ENCODE measurements around the gene GABBR2.

The GABBR2 gene

DNA sequence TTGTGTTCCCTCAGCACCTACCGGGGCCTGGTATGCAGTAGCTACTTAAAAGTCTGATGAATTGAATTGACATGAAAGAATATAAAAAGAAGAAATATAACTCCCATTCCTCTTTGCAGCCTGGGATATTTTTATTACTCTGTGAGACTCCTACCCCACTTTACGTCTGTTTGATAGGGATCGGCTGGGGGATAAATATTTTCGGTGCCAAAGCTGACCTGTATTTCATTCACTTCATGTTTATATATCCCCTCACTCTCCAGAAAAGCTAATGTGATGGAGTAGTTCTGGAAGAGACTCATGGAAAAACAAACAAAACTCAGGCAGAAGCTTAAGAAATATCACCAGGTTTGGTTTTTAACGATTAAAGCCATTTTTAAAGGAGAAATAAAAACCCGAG, 345.1 kb downstream of the GABBR2 start:
- DNase-seq, result no peak

DNA sequence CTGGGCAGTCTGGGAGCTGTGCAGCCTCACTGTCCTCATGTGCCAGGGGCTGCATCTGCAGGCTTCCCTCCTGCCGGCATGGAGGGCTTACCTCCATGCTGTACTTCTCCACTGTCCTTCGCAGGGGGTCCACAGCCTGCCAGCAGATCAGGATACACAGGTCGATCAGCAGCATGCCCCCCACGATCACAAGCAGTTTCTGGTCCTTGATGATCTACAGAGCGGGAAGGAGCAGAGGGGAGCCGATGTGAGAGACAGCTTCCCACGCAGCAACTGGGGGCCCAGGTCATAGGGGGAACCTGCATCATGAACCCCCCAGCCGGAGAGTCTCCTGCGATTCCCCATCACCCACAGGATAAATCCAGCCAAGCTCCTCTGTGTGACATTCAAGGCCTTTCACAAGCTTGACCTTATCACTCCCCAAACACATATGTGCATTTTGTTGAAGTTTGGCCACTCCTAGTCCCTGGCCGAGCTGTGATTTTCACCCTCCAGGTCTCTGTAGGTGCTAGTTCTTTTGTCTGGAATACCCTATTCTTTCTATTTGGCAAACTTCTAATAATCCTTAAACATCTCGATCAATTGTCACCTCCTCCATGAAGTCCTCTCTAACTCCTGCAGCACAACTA, 346.0 kb downstream of the GABBR2 start:
- DNase-seq, result no peak

DNA sequence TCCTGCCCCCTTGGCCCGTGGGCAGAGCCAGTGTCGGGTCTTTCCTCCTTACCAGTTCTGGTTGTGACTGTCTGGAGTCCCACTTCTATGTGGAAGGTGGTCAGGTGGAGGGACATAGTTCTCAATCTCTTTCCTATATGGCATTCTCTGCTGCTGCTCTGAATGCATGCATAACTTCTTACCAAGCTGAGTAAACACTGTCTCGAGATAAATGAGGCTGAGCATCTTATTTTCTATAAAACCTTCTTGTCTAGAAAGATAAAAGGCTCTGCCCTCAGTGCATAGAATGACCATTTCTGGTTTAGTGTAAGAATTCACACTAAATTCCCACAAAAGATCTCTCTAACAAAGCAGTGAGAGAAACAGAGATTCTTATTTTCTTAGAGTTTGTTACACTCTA, 347.1 kb downstream of the GABBR2 start:
- no peak for DNase-seq

DNA sequence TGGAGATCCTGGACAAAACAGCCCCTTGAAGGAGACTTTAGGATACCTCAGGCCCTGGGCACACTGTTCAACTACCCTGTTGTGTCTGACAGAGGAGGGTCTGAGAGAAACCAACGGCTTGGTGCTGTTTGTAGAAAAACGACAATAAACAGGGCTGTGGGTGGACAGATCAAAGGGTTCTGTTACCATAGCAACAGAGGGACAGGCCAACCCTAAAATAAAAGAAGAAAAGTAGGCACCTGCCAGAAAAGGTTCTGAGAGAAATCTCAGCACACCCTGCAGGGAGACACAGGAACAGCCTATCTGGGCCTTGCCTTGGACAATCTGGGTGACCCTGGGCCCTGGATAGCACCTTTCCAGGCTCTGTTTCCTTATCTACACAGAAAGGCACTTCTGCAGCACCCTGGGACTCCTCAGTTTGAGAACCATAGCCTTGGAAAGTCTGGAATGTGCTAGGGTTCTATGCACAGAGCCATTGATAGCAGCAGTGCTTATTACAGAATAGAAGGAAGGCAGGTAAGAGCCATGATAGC, 348.5 kb downstream of the GABBR2 start:
- no peak for DNase-seq

DNA sequence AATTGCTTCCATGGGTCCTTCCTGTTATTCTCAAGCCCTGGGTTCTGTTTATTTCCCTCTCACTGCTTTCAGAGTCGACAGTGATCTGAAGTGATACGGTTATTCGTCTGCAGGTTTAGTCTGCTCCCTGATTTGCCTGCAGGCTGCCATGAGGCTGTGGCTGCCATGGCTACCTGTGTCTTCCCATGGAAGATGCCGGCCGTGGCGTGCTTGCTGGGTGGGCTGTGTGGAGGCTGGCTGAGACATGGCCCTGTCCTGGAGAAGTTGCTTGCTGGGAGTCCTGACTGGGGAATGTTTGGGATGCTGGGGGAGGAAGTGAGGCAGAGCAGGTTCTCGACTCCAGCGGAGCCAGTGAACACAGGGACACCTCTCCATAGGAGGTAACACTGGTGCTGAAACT, 349.2 kb downstream of the GABBR2 start:
- no peak for DNase-seq

DNA sequence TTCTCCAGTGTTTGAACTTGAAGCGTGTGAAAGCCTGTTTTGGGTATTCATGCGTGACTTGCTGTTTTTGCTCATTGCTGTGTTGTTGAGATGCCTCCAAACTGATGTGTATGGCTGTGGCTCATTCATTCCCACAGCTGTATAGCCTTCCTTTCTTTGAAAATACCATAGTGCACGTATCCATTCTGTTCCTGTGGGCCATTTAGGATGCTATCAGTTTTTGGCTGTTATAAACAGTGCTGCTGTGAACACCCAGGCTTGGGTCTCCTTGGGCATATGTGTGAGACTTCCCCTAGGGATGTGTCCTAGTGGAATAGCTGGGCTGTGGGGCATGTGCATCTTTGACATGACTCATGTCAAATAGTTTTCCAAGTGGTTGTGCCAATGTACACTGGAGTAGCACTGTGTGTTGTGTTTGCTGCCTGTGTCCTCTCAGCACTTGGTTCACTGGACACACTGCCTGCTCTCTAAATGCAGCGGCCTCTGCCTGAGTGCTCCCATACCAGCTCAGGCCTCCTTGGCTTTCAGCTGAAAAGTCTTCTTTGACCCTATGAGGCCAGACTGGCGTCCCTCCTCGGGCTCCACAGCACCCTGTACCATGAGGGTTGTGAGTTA, 350.7 kb downstream of the GABBR2 start:
- DNase-seq, result no peak

DNA sequence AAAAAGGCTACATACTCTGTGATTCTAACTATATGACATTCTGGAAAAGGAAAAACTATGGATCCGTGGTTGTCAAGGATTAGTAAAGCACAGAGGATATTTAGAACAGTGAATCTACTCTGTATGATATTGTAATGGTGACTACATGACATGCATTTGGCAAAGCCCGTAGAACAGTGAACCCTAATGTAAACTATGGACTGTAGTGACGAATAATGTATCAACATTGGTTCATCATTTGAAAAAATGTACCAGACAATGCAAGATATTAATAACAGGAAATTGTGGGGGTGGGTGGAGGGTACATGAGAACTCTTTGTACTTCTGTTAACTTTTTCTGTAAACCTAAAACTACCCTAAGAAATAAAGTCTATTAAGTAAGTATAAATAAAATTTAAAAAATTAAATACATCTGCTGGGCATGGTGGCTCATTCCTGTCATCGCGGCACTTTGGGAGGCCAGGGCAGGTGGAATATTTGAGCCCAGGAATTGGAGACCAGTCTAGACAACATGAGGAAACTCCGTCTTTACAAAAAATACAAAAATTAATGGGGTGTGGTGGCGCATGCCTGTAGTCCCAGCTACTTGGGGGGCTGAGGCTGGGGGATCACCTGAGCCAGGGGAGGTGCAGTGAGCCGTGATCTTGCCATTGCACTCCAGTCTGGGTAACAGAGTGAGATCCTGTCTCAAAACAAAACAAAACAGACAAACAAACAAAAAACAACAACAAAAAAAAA, 351.6 kb downstream of the GABBR2 start:
- no peak for DNase-seq

DNA sequence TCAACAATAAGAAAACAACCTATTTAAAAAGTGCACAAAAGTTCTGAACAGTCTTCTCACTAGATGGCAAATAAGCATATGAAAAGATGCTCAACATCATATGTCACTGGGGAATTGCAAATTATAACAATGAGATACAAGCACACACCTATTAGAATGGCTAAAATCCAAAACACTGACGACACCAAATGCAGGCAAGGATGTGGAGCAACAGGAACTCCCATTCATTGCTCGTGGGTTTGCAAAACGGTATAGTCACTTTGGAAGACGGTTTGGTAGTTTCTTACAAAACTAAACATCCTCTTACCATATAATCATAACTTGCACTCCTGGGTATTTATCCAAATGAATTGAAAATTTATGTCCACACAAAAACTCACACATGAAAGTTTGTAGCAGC, 352.4 kb downstream of the GABBR2 start:
- DNase-seq, result no peak

DNA sequence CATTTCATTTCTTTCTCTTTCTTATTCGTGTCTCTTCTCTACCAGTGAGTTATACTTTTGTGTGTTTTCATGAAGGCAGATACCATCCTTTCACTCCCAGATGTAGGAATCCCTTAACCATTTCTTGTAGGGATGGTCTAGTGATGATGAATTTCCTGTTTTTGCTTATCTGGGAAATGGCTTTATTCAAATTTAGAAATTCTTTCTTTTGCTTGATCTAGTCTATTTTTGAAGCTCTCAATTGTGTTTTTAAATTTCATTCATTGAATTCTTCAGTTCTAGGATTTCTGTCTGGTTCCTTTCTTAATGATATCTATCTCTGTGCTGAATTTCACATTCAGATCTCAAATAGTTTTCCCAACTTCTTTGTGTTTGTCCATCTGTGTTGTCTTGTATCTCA, 357.4 kb downstream of the GABBR2 start:
- no peak for DNase-seq

DNA sequence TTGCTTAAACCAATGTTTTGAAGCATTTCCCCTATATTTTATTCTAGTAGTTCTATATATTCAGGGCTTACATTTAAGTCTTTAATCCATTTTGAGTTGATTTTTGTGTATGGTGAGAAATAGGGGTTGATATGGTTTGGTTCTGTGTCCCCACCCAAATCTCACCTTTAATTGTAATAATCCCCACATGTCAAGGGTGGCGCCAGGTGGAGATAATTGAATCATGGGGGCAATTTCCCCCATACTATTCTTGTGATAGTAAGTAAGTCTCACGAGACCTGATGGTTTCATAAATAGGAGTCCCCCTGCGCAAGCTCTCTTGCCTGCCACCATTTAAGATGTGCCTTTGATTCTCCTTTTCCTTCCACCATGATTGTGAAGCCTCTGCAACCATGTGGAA, 361.1 kb downstream of the GABBR2 start:
- no peak for DNase-seq

DNA sequence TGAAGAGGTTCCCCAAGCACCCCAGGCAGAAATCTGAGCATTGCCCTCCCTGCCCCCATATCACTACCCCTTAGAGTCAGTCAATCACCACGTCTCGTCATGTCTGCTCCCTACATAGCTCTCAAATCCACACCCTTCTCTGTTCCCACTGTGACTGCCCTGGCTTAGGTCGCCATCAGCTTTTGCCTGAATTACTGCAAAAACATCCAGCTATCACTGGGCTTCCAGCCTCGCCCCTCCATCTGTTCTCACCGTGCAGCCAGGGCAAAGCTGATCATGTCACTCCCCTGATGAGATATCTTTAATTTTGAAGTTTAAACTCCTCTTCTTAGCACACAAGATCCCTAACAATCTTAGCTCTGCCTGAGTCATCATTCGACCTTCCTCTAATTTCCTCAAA, 363.7 kb downstream of the GABBR2 start:
- peak in 1 of 2 experiments; percentile 2 for DNase-seq

DNA sequence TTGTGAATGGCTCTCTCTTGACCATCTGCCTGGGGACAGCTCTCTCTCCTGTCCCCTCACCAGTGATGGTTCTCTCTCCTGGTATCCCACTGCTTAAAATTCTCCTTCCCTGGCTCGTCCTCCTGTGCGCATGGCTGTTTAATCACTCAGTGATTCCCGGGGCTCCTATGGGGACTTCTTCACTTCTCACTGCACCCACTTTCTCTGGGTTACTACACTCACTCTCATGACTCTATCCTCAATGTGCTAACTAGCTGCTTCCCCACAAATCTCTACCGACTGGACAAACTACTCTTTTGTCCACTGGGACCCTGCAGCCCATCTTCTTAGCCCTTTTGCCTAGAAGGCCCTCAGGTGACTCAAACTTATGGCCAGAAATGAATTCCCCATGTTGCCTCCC, 364.2 kb downstream of the GABBR2 start:
- no peak for DNase-seq

DNA sequence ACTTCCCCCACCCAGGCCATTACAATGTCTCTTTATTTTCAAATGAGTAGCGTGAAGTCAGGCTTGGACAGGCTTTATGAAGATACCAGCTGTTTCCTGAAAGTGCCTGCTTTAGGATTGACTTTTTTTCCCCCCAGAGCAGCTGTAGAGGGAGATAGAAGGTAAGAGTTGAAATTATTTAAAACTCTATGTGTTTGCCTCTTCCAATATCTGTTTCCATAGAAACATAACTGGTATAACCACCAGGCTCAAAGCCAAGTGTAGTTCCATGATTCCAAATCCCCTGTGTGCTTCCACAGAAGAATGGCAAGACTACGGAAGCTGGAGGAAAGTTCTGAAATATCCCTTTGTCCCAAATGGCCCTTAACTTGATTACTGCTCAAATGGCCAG, 365.9 kb downstream of the GABBR2 start:
- no peak for DNase-seq

DNA sequence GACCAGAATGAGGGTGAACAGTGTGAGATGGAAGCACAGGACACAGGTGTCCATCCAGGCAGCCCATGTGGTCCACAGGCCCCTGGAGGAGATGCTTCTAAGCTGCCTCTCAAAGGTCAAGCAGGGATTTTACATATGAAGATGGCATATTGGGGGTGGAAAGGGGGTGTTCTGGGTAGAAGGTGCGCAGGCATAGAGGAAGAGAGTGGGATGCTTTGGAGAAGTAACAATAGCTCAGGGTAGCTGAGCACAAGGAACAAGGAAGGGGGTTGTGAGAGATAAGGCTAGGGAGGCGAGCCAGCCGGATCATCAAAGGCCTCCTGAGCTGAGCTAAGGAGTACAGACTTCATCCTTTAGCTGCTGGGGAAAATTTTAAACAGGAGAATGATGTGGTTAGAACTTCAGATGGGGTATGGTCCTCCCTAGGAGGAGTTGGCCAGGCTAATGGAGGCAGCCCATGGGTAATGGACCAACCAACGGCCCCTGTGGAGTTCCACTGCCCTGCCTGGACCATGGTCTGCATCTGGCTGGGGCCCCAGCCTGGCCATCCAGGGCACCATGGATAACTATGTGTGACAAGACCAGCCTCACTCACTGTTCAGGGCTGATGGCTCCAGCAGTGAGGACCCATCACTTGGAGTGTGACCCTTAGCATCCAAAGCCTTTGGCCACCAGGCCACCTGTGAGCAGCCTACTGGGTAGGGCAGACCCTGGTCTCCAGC, 366.5 kb downstream of the GABBR2 start:
- no peak for DNase-seq

DNA sequence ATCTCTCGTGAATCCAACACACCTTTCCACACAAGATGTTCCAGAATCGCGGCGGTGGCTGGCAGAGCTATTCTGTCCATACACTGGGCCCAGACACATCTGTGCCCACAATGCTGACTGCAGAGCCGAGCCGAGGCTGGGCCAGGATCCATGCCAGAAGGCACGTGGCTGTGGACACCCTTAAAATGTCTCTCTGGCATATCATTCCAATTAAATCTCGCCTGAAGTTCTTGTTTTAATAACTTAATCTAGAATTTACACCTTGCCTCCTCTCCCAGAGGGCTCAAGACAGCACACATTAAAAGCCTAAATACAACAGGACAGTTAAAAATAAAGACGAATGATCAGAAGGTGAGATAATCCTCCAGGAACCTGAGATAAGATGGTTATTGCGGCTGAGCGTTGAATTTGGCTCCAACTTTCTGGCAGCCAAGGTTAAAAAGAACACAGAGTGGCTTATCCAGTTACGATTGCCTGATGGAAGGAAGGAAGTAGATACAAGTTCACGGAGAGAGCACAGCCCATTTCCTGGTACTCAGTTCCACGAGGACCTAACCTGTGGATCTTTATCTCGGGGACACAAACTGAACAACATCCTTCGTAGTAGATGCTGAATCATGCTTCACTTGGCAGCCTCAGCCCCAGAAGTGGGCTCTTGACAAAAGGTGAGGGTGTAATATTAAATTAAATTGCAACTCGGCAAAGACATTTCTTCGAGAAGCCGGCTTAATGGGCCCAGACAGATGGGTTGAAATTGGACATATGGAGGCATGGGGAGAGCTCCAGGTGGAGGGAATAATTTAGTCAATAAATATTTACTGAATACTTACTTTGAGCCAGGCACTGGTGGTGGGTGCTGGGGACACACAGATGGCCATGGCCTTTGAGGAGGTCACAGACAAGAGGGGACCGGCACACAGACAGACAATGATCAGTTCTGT, 367.3 kb downstream of the GABBR2 start:
- DNase-seq, result peak in 1 of 2 experiments; percentile 38

DNA sequence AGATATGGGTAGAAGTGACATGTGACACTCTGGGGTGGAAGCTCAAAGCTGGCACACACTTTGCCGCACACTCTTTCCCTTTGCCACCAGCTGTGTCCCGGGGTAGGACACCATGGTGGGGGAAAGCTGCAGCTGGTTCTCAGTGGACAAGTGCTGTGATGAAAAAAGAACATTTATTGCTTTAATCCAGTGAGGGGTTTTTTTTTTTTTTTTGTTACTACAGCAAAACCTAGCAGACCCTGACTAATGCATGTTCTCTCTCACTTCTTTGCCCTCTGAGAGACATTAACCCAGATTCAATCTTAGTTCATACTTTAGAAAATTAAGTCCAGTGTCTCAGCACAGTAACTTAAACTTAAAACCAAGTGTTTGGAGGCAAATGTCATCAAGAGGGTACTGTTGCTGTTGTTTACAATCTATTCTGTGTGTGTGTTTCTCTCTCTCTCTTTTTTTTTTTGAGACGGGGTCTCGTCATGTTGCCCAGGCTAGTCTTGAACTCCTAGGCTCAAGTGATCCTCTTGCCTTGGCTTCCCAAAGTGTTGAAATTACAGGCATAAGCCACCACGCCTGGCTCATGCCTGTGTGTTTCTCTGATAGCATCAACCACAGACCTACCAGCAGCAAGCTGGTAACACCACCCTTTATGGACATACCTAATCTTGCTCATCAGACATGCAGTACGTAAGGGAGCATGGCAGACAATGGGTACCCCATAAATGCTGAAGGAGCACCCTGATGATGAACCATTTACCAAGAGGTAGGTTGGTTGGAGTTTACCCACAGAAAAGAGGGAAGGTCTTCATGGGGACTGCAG, 368.5 kb downstream of the GABBR2 start:
- DNase-seq, result no peak

DNA sequence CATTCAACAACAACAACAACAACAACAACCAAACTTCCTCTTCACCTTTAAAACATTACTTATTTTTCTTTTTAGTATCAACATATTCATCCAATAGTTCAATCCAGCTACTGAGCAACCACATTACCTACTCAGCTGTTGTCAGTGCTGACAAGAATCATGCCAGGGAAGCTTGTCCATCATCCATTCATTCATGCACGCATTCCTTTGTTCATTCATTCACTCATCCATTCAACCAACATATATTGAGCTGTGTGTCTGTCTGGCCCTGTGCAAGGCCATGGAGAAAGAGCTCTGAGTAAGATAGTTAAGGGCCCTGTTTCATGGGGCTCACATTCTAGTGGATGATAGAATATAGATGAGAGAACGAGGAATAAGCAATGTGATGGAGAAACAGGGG, 373.1 kb downstream of the GABBR2 start:
- no peak for DNase-seq

DNA sequence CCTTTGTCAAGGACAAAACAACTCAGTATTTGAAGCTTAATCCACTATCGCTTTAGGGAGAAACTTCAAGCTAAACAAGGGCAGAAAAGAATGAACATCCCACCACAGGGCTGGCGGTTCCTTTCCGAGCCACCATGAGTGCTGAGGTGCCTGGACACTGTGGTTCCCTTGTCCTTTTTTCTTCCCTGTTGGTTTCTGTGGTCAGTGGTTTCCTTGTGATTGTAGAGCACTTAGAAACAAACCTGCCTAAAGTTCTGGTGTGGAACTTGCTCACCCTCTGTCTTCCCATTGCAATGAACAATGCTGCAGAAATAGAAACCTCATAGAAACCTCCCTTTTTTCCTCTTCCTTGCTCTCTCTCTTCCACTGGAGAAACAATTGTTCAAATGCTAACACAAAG, 373.9 kb downstream of the GABBR2 start:
- no peak for DNase-seq

DNA sequence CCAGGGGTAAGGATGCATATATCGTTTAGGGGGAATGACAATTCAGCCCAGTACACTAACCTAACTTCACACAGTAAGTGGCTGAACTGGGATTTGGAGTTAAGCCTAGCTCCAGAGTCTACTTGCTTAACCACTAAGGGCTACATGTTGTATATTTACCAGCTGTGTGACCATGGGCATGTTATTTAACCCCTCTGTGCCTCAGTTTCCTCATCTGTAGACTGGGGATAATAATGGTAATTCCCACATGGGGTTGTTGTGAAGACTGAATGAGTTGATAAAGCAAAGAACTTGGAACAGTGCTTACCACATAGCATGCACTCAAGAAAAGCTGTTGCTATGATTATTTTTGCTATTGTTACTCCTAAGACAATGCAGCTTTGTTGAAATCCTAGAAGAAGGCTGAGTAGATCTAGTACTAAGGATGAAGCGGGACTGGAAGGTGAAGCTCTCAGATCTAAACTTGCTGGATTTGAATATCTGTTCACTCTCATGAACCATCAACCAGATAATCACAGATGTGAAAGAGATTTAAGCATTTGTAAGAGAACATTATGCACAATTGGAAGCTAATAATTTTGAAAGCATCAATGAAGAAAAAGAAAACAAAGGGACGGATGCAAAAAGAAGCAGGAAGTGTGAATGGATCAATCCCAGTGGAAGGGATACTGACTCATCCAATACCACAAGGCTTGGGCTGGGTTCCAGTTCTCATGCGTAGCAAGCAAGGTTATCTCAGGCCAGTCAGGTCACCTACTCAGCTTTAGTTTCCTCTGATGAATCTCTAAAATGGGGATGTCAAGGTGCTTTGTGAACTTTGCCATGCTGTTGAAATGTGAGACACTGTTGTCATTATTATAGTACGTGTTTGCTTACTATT, 374.8 kb downstream of the GABBR2 start:
- DNase-seq, result no peak

DNA sequence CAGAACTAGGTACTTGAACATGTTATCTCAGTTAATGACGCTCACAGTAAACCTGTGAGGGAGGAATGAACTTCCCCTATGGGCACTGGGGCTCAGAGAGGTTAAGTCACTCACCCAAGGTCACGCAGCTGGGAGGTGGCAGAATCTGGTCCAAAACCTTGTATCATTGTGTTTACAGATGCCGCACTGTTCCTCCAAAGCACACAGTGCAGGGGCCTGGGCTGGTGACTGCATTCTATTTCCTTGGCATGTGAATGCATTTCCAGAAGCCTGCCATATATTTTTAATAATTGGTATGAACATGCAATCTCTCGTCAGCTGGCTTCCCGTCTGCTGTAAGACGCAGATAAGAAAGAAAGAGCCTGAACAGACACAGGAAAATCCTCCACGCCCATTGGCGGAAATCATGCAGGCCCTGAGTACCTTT, 376.3 kb downstream of the GABBR2 start:
- no peak for DNase-seq

Data from cerebellar nuclear complex (tissue), 1 donor.